Panc1 (cell line): ENCODE measurements around the gene TGM4. TPM values are rescaled to one million over a fixed set of nuclear protein-coding genes. Genes with fewer than 3 reads are reported as not detected.
"Not testable (repeated sequence)": the region's sequence is repeated elsewhere in the genome, so short reads cannot be mapped to it uniquely, and the experiment has no call there.

Source experiments
- ATAC-seq: fragments of 200-7000 bp; cut with Tn5 transposase; 2 replicates; pipeline ENCODE4 v1.9.1; 2020; ENCODE audit warnings: mild to moderate bottlenecking, moderate library complexity
- BruUV-seq: library from RNA; stranded (reverse); fragments of 400-500 nt; replicated peaks from 2 replicates; lab custom pipeline; 2021; lab: Mats Ljungman, UMichigan
- CTCF ChIA-PET: fragments of 300-600 bp; sonication (Branson Sonifier 250); formaldehyde crosslinking; loops from one replicate; lab custom pipeline; 2022; ENCODE audit warnings: antibody characterized with exemption; lab: Charles Lee
- POLR2A ChIA-PET: fragments of 300-600 bp; sonication (Branson Sonifier 250); formaldehyde crosslinking; loops from one replicate; lab custom pipeline; 2022; ENCODE audit warnings: antibody characterized with exemption; lab: Charles Lee
- DNase-seq: peaks from one replicate; pipeline ENCODE4 v3.0.0-alpha.2; 2010; ENCODE audit warnings: low read depth, low spot score
- H3K27ac ChIP-seq: 2 replicates; pipeline ENCODE4 v1.5.1; 2011; ENCODE audit warnings: mild to moderate bottlenecking, low read length, inconsistent platforms
- H3K27me3 ChIP-seq: fragments of 200-500 bp; sonication (Bioruptor generic); 2 replicates; pipeline ENCODE4 v1.6.0; 2014; ENCODE audit warnings: low read length, inconsistent platforms; ENCODE audit not compliant: control insufficient read depth, insufficient read depth
- H3K36me3 ChIP-seq: fragments of 200-500 bp; sonication (Bioruptor generic); 2 replicates; pipeline ENCODE4 v1.5.1; 2014; ENCODE audit warnings: inconsistent platforms, mild to moderate bottlenecking, low read length, moderate library complexity; ENCODE audit not compliant: control insufficient read depth, insufficient read depth
- H3K4me1 ChIP-seq: 2 replicates; pipeline ENCODE4 v1.5.1; 2011; ENCODE audit warnings: inconsistent platforms, mild to moderate bottlenecking, low read length, moderate library complexity; ENCODE audit not compliant: control insufficient read depth, insufficient read depth
- H3K4me3 ChIP-seq, 2 experiments: 2 replicates each; pipeline ENCODE4 v1.5.1; 2011 to 2012; ENCODE audit warnings: low read depth in 2 of 2, low read length in 2 of 2, mild to moderate bottlenecking in 2 of 2, inconsistent platforms in 1 of 2, moderate library complexity in 1 of 2
- H3K9me3 ChIP-seq: fragments of 200-500 bp; sonication (Bioruptor generic); 2 replicates; pipeline ENCODE4 v1.5.1; 2014; ENCODE audit warnings: low read depth, mild to moderate bottlenecking, inconsistent platforms, low read length, moderate library complexity; ENCODE audit not compliant: control insufficient read depth, insufficient read depth
- POLR2AphosphoS5 ChIP-seq: IDR thresholded peaks from 2 replicates; pipeline ENCODE4 v1.6.1; 2012; ENCODE audit warnings: mild to moderate bottlenecking, low read depth, low read length, moderate library complexity
- SIN3A ChIP-seq: IDR thresholded peaks from 2 replicates; pipeline ENCODE4 v1.6.1; 2012; ENCODE audit warnings: low read depth, mild to moderate bottlenecking, low read length, moderate library complexity, borderline replicate concordance; ENCODE audit not compliant: insufficient read depth
- TCF7L2 ChIP-seq: IDR thresholded peaks from 2 replicates; pipeline ENCODE4 v1.6.1; 2011; ENCODE audit warnings: mild to moderate bottlenecking, low read depth, low read length, inconsistent platforms
- in situ Hi-C: cut with HindIII; loops from 2 replicates; pipeline ENCODE4 v1.10.0; 2016; ENCODE audit warnings: low sequenced_read_pairs, low pct_unique_long_range_greater_than_20kb
- intact Hi-C: fragments of 100-400 bp; cut with micrococcal nuclease; formaldehyde crosslinking; loops from one replicate; pipeline ENCODE4 v1.10.0; 2022; ENCODE audit not compliant: unreplicated experiment
- total RNA-seq: library from RNA; stranded (reverse); gene quantifications from one replicate; pipeline ENCODE4 v1.2.1, GENCODE V29; 2021; ENCODE audit not compliant: unreplicated experiment
- TF ChIP-seq, protein P1 (sequence below): fragments of 450-650 bp; IDR thresholded peaks from 2 replicates; pipeline ENCODE4 v1.5.1; 2017; ENCODE audit warnings: mild to moderate bottlenecking
- TF ChIP-seq, protein P2 (sequence below), 2 experiments: IDR thresholded peaks; 2 replicates each; pipeline ENCODE4 v1.6.1; 2011 to 2012; ENCODE audit warnings: low read depth in 2 of 2, control low read depth in 1 of 2, low read length in 1 of 2, mild to moderate bottlenecking in 1 of 2, moderate library complexity in 1 of 2; ENCODE audit not compliant: insufficient read depth in 1 of 2

Gene TGM4
- total RNA-seq, 1 experiment from 2014 or later: 0.46 TPM

DNA sequence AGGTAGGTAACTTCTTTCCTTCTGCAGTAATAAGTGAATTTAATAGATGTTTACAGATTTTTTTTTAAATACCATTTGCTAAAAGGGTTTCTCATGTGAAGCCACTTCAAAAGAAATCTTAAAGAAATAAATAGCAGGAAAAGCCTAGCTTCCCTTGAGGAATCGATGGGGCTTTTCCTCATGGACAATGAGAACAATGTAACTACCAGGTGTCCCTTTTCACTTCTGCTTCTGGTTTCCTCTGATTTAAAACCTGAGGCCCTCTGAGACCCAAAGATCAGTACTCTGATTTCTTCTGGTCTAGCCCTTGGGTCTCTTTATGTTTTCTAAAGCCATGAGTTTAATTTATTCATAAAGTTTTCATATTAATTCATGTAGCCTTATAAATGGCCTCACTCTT is 25.8 kb upstream of the TGM4 start:
- Histone ChIP-seq H3K36me3 (peaks cover 3% of the 10 kb centered on the region; the same call in 1 of the 2 replicates), H3K4me3 (no peak overlapping the region), H3K27me3 (no peaks in the 10 kb centered on the region), H3K4me1 (no peaks in the 10 kb centered on the region), H3K27ac (no peak overlapping the region), H3K9me3 (no peaks in the 10 kb centered on the region)
- in situ Hi-C loops (no loop called here), intact Hi-C loops (no loop called here)
- no TSS peak for BruUV-seq
- ATAC-seq (no peak), DNase-seq (no peak)
- TF ChIP-seq, protein P1, sequence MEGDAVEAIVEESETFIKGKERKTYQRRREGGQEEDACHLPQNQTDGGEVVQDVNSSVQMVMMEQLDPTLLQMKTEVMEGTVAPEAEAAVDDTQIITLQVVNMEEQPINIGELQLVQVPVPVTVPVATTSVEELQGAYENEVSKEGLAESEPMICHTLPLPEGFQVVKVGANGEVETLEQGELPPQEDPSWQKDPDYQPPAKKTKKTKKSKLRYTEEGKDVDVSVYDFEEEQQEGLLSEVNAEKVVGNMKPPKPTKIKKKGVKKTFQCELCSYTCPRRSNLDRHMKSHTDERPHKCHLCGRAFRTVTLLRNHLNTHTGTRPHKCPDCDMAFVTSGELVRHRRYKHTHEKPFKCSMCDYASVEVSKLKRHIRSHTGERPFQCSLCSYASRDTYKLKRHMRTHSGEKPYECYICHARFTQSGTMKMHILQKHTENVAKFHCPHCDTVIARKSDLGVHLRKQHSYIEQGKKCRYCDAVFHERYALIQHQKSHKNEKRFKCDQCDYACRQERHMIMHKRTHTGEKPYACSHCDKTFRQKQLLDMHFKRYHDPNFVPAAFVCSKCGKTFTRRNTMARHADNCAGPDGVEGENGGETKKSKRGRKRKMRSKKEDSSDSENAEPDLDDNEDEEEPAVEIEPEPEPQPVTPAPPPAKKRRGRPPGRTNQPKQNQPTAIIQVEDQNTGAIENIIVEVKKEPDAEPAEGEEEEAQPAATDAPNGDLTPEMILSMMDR: no peak
- TF ChIP-seq SIN3A: no peak
- no peak for TF ChIP-seq TCF7L2
- ChIA-PET CTCF (interaction anchor here (0.6 kb wide), 1 partner anchor 14 kb away, joined by 3 read pairs; no protein-coding TSS in a partner anchor), POLR2A (no interaction called here)

DNA sequence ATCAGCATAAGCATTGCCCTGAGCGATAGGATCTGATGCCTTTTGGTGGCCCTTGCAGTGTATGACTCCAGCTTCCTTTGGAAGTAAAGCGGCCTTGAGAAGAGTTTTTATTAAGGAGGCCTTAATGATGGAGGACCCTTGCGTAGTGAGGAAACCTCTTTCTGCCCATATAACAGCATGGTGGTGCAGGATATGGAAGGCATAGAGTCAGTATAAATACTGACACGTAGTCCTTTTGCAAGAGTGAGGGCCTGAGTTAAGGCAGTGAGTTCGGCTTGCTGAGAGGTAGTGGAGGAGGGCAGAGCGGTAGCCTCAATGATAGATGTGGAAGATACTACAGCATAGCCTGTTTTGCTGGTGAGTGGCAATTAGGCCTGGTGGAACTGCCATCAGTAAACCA is 17.7 kb upstream of the TGM4 start:
- H3K4me1 ChIP-seq, H3K9me3 ChIP-seq, POLR2A ChIA-PET, BruUV-seq, in situ Hi-C loops, ATAC-seq, H3K36me3 ChIP-seq, CTCF ChIA-PET, DNase-seq, H3K4me3 ChIP-seq, H3K27ac ChIP-seq, intact Hi-C loops, H3K27me3 ChIP-seq: not testable (repeated sequence)

DNA sequence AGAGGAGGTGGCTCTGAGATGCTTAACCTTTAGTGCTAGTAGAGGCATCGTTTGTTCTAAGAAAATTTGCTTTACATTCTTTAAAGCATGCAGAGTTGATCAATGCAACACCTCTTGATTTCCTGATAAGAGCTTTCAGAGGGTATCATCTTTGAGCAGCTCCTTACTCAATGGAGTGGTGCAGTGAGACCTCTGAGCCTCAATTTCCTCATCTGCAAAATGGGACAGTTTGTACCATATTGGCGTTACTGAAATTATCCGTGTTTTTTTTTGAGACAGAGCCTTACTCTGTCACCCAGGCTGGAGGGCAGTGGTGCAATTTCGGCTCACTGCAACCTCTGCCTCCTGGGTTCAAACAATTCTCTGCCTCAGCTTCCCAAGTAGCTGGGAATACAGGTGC is 14.3 kb upstream of the TGM4 start:
- H3K36me3 ChIP-seq: no peaks in the 10 kb centered on the region
- no peaks in the 10 kb centered on the region for H3K9me3 ChIP-seq
- TF ChIP-seq POLR2AphosphoS5 (no peak), SIN3A (no peak), TCF7L2 (no peak)
- TF ChIP-seq, protein P1: no peak
- TF ChIP-seq, protein P2, sequence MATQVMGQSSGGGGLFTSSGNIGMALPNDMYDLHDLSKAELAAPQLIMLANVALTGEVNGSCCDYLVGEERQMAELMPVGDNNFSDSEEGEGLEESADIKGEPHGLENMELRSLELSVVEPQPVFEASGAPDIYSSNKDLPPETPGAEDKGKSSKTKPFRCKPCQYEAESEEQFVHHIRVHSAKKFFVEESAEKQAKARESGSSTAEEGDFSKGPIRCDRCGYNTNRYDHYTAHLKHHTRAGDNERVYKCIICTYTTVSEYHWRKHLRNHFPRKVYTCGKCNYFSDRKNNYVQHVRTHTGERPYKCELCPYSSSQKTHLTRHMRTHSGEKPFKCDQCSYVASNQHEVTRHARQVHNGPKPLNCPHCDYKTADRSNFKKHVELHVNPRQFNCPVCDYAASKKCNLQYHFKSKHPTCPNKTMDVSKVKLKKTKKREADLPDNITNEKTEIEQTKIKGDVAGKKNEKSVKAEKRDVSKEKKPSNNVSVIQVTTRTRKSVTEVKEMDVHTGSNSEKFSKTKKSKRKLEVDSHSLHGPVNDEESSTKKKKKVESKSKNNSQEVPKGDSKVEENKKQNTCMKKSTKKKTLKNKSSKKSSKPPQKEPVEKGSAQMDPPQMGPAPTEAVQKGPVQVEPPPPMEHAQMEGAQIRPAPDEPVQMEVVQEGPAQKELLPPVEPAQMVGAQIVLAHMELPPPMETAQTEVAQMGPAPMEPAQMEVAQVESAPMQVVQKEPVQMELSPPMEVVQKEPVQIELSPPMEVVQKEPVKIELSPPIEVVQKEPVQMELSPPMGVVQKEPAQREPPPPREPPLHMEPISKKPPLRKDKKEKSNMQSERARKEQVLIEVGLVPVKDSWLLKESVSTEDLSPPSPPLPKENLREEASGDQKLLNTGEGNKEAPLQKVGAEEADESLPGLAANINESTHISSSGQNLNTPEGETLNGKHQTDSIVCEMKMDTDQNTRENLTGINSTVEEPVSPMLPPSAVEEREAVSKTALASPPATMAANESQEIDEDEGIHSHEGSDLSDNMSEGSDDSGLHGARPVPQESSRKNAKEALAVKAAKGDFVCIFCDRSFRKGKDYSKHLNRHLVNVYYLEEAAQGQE (IDR thresholded peaks at IDR 0.05; ENCODE audit: insufficient read depth in 1 of 2, low read depth in 2 of 2, low read length in 1 of 2): no peak
- no peak overlapping the region for H3K4me3 ChIP-seq
- BruUV-seq: no TSS peak
- ATAC-seq (no peak), DNase-seq (no peak)
- in situ Hi-C loops (no loop called here), intact Hi-C loops (no loop called here)
- H3K4me1 ChIP-seq: no peaks in the 10 kb centered on the region; the same call in 1 of the 2 replicates
- CTCF ChIA-PET: no interaction called here
- no peak overlapping the region for H3K27ac ChIP-seq
- POLR2A ChIA-PET: no interaction called here
- no peaks in the 10 kb centered on the region for H3K27me3 ChIP-seq
